ENCODE data around the gene HECTD2.

The HECTD2 gene

GRCh38 chr10:91513598-91514424 lies 103.7 kb downstream of the HECTD2 start:
- H3K4me3 ChIP-seq (ENCODE audit: control insufficient read depth, low read depth, low read length) = no peak overlapping the region
- DNase-seq (ENCODE audit: low read depth) = no peak

GRCh38 chr10:91514787-91515186 lies 104.6 kb downstream of the HECTD2 start:
- no peak for DNase-seq (ENCODE audit: low read depth)
- no peak for TF ChIP-seq CTCF (IDR thresholded peaks at IDR 0.05; ENCODE audit: control insufficient read depth, insufficient read depth, low read depth, low read length, missing control alignments)
- H3K4me3 ChIP-seq (ENCODE audit: control insufficient read depth, low read depth, low read length) = no peak overlapping the region

More at GRCh38 chr10:91513598-91514424, 103.7 kb downstream of the HECTD2 start:
- TF ChIP-seq CTCF (IDR thresholded peaks at IDR 0.05; ENCODE audit: control insufficient read depth, insufficient read depth, low read depth, low read length, missing control alignments) = no peak

- no peak for DNase-seq (ENCODE audit: low read depth)
- no peak overlapping the region for H3K4me3 ChIP-seq (ENCODE audit: control insufficient read depth, low read depth, low read length)
- TF ChIP-seq CTCF (IDR thresholded peaks at IDR 0.05; ENCODE audit: control insufficient read depth, insufficient read depth, low read depth, low read length, missing control alignments) = no peak
Observed at GRCh38 chr10:91517394-91517793, 107.2 kb downstream of the HECTD2 start.

GRCh38 chr10:91519899-91520514 lies 109.9 kb downstream of the HECTD2 start:
- DNase-seq (ENCODE audit: low read depth) = no peak
- no peak overlapping the region for H3K4me3 ChIP-seq (ENCODE audit: control insufficient read depth, low read depth, low read length)
- TF ChIP-seq CTCF (IDR thresholded peaks at IDR 0.05; ENCODE audit: control insufficient read depth, insufficient read depth, low read depth, low read length, missing control alignments) = no peak

- H3K4me3 ChIP-seq (ENCODE audit: control insufficient read depth, low read depth, low read length) = no peak overlapping the region
- no peak for TF ChIP-seq CTCF (IDR thresholded peaks at IDR 0.05; ENCODE audit: control insufficient read depth, insufficient read depth, low read depth, low read length, missing control alignments)
- no peak for DNase-seq (ENCODE audit: low read depth)
Observed at GRCh38 chr10:91520661-91521060, 110.5 kb downstream of the HECTD2 start.

GRCh38 chr10:91521439-91521838 lies 111.3 kb downstream of the HECTD2 start:
- DNase-seq (ENCODE audit: low read depth) = no peak
- H3K4me3 ChIP-seq (ENCODE audit: control insufficient read depth, low read depth, low read length) = no peak overlapping the region
- no peak for TF ChIP-seq CTCF (IDR thresholded peaks at IDR 0.05; ENCODE audit: control insufficient read depth, insufficient read depth, low read depth, low read length, missing control alignments)

All from AG09309 (cell line).